ENCODE results near the gene ZNF524. TPM values are rescaled to one million over a fixed set of nuclear protein-coding genes. Genes with fewer than 3 reads are reported as not detected.

Gene ZNF524
- total RNA-seq, 1 experiment from 2014 or later, result 26.4 TPM

- BruUV-seq (replicated peaks), result no TSS peak
- in situ Hi-C loops (cut with HindIII; ENCODE audit: low pct_unique_long_range_greater_than_20kb, low sequenced_read_pairs) (no loop called here), intact Hi-C loops (cut with micrococcal nuclease; ENCODE audit: unreplicated experiment) (no loop called here)
- Histone ChIP-seq H3K4me1 (ENCODE audit: control insufficient read depth, insufficient read depth, low read length) (peaks cover 12% of the 10 kb centered on the region), H3K27ac (ENCODE audit: low read length) (peak overlapping the region; percentile 52), H3K4me3 (ENCODE audit: low read depth in 2 of 2, low read length in 2 of 2) (peak overlapping the region; percentile 51 to 79), H3K36me3 (ENCODE audit: control insufficient read depth, insufficient read depth, low read length) (no peaks in the 10 kb centered on the region), H3K27me3 (ENCODE audit: control insufficient read depth, insufficient read depth, low read length) (no peaks in the 10 kb centered on the region), H3K9me3 (ENCODE audit: control insufficient read depth, insufficient read depth, low read depth, low read length) (no peaks in the 10 kb centered on the region)
- TF ChIP-seq TCF7L2 (IDR thresholded peaks at IDR 0.05; ENCODE audit: low read depth, low read length) (0 out of 2 replicates have a peak, but pooled peaks have one; percentile 23), POLR2AphosphoS5 (IDR thresholded peaks at IDR 0.05; ENCODE audit: low read depth, low read length) (peak; percentile 54; the same call in 1 of the 2 replicates), CTCF (IDR thresholded peaks at IDR 0.05) (no peak), SIN3A (IDR thresholded peaks at IDR 0.05; ENCODE audit: borderline replicate concordance, insufficient read depth, low read depth, low read length) (0 out of 2 replicates have a peak, but pooled peaks have one; percentile 37), REST (IDR thresholded peaks at IDR 0.05; ENCODE audit: insufficient read depth in 1 of 2, low read depth in 2 of 2, low read length in 1 of 2) (0 out of 4 replicates have a peak, but pooled peaks of 1 of the 2 experiments have one; percentile 29)
- peak; percentile 91 for ATAC-seq
- POLR2A ChIA-PET, result interaction anchor here (0.5 kb wide), 1 partner anchor 118 kb away, joined by 4 read pairs; no protein-coding TSS in a partner anchor
- peak; percentile 67 for DNase-seq (ENCODE audit: low read depth, low spot score)
- CTCF ChIA-PET, result interaction anchor here (0.6 kb wide), 1 partner anchor 81 kb away, joined by 3 read pairs; no protein-coding TSS in a partner anchor
These were observed 13.0 kb upstream of the ZNF524 start for GRCh38 chr19:55586976-55587668.

- BruUV-seq (replicated peaks), result no TSS peak
- Histone ChIP-seq H3K4me1 (ENCODE audit: control insufficient read depth, insufficient read depth, low read length) (peaks cover 10% of the 10 kb centered on the region), H3K27ac (ENCODE audit: low read length) (no peak overlapping the region), H3K4me3 (ENCODE audit: low read depth in 2 of 2, low read length in 2 of 2) (no peak overlapping the region), H3K27me3 (ENCODE audit: control insufficient read depth, insufficient read depth, low read length) (no peaks in the 10 kb centered on the region), H3K36me3 (ENCODE audit: control insufficient read depth, insufficient read depth, low read length) (no peaks in the 10 kb centered on the region), H3K9me3 (ENCODE audit: control insufficient read depth, insufficient read depth, low read depth, low read length) (no peaks in the 10 kb centered on the region)
- DNase-seq (ENCODE audit: low read depth, low spot score) (no peak), ATAC-seq (no peak)
- no peak for TF ChIP-seq REST (IDR thresholded peaks at IDR 0.05; ENCODE audit: insufficient read depth in 1 of 2, low read depth in 2 of 2, low read length in 1 of 2)
- TF ChIP-seq TCF7L2 (IDR thresholded peaks at IDR 0.05; ENCODE audit: low read depth, low read length), result no peak
- no peak for TF ChIP-seq SIN3A (IDR thresholded peaks at IDR 0.05; ENCODE audit: borderline replicate concordance, insufficient read depth, low read depth, low read length)
- no peak for TF ChIP-seq CTCF (IDR thresholded peaks at IDR 0.05)
- TF ChIP-seq POLR2AphosphoS5 (IDR thresholded peaks at IDR 0.05; ENCODE audit: low read depth, low read length), result no peak
- in situ Hi-C loops (cut with HindIII; ENCODE audit: low pct_unique_long_range_greater_than_20kb, low sequenced_read_pairs) (no loop called here), intact Hi-C loops (cut with micrococcal nuclease; ENCODE audit: unreplicated experiment) (no loop called here)
- ChIA-PET CTCF (no interaction called here), POLR2A (no interaction called here)
These were observed 11.3 kb upstream of the ZNF524 start for GRCh38 chr19:55588738-55589137.

All from Panc1 (cell line).